Measurements from ENCODE around the gene RPS13. TPM values are rescaled to one million over a fixed set of nuclear protein-coding genes. Genes with fewer than 3 reads are reported as not detected.
"Not testable (repeated sequence)": the region's sequence is repeated elsewhere in the genome, so short reads cannot be mapped to it uniquely, and the experiment has no call there.

Gene RPS13
- 1,617 and 1,778 TPM in 2 replicates for total RNA-seq

DNA sequence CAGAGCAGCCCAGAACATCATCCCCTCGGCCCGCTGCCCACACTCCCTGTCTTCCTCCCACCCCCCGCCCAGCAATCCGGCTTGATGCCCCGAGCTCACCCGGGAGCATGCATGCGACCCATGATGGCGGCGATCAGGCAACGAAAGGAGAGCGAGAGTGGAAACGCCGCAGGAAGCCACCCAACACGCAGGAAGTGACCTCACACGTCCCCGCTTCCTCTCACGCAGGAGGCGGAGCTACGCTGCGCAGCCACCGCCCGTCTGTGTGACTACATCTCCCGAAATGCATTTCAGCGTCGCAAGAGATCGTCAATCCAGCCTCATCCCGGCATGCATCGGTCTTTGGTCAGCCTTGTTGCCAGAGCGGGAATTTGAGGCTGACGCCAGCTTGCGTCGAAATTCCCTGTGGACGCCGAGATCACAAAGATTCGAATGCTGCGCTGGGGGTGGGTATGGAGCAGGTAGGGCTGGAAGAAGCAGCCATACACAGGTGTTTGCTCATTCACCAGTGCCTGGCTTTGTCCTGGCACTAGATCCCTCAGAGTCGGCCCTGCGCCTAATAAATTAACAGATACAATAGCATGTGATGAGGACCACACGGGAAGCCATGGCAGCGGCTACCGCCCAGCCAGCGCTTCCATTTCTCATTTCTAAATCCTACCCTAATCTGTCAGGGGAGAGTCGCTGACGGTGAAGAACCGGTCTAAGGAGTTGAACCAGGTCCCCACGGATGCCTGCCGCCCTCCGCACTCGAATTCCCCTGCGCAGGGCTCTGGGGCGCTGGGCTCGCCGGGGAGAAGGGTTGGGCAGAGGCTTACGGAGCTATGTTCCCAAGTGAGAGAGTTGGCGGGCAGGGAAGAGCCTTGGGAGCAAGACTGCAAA is at the start of gene RPS13:
Gene RPS13, minus strand, starts transcription at position 148 of the 882 bp plus-strand sequence. Its CDS starts 26 bp downstream, at position 122.
- Mint-ChIP-seq H3K27me3 (no peaks in the 10 kb centered on the region), H3K4me3 (peak within 1 kb of the TSS; percentile 99), H3K4me1 (peaks cover 38% of the 10 kb centered on the region), H3K9me3 (no peaks in the 10 kb centered on the region), H3K36me3 (ENCODE audit: low read depth) (peaks cover 54% of the 10 kb centered on the region), H3K27ac (peak within 1 kb of the TSS; percentile 96)
- POLR2A ChIA-PET: interaction anchor here (0.6 to 3.4 kb wide), 20 partner anchors 13 to 1431 kb away, joined by 3 to 75 read pairs (median 5); partner anchors contain the start of genes C11orf58, NUCB2 and PIK3C2A
- ATAC-seq (ENCODE audit: low read depth): peak; percentile 94
- peak; percentile 86 for DNase-seq
- CTCF ChIA-PET: interaction anchor here (0.6 kb wide), 1 partner anchor 197 kb away, joined by 3 read pairs; no protein-coding TSS in a partner anchor
- intact Hi-C loops (cut with micrococcal nuclease): loop anchor here (1.0 to 10.0 kb wide), 10 partner anchors 131 to 1027 kb away; partner anchors contain the start of genes C11orf58, KCNJ11, NCR3LG1 and NUCB2
- TF ChIP-seq CTCF (IDR thresholded peaks at IDR 0.05): no peak

DNA sequence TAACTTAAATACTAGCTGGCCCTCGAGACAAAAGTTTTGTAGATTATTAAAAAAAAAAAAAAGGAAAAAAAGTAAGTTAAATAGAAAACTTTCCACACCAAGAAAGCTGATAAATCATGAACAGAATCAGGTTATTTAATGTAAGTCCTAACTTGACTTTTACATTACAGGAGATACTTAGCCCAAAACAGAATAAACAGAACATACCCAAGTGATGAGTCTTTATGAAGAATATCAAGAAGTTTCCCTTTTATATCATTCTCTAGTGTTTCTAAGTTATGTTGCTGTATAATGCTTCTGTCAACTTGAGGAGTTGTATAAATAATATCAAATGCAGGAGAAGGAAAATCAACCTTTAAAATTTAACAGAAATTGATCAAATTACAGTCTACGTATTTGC is 44.5 kb upstream of the RPS13 start:
- POLR2A ChIA-PET: no interaction called here
- Mint-ChIP-seq H3K4me1 (no peaks in the 10 kb centered on the region), H3K9me3 (no peaks in the 10 kb centered on the region), H3K27me3 (no peaks in the 10 kb centered on the region), H3K27ac (no peak overlapping the region), H3K36me3 (ENCODE audit: low read depth) (peaks cover 45% of the 10 kb centered on the region), H3K4me3 (no peak overlapping the region)
- intact Hi-C loops (cut with micrococcal nuclease): no loop called here
- no peak for TF ChIP-seq CTCF (IDR thresholded peaks at IDR 0.05)
- CTCF ChIA-PET: no interaction called here
- no peak for ATAC-seq (ENCODE audit: low read depth)
- no peak for DNase-seq

- no peak for TF ChIP-seq CTCF (IDR thresholded peaks at IDR 0.05)
- no peak for ATAC-seq (ENCODE audit: low read depth)
- ChIA-PET POLR2A (no interaction called here), CTCF (no interaction called here)
- no peak for DNase-seq
- Mint-ChIP-seq H3K4me3 (no peak overlapping the region), H3K36me3 (ENCODE audit: low read depth) (peaks cover 54% of the 10 kb centered on the region), H3K9me3 (no peaks in the 10 kb centered on the region), H3K27ac (no peak overlapping the region), H3K4me1 (no peaks in the 10 kb centered on the region), H3K27me3 (no peaks in the 10 kb centered on the region)
- intact Hi-C loops (cut with micrococcal nuclease): no loop called here
These were observed 39.8 kb upstream of the RPS13 start for GRCh38 chr11:17117262-17117661.

- no peak for DNase-seq
- no peak for TF ChIP-seq CTCF (IDR thresholded peaks at IDR 0.05)
- H3K27ac Mint-ChIP-seq: no peak overlapping the region
- no peak overlapping the region for H3K4me3 Mint-ChIP-seq
- intact Hi-C loops (cut with micrococcal nuclease): no loop called here
- H3K27me3 Mint-ChIP-seq: no peaks in the 10 kb centered on the region
- H3K9me3 Mint-ChIP-seq: no peaks in the 10 kb centered on the region
- ATAC-seq (ENCODE audit: low read depth): no peak
- peaks cover 55% of the 10 kb centered on the region for H3K36me3 Mint-ChIP-seq (ENCODE audit: low read depth)
- ChIA-PET CTCF (no interaction called here), POLR2A (no interaction called here)
- no peaks in the 10 kb centered on the region for H3K4me1 Mint-ChIP-seq
These were observed 38.6 kb upstream of the RPS13 start for GRCh38 chr11:17116117-17116516.

DNA sequence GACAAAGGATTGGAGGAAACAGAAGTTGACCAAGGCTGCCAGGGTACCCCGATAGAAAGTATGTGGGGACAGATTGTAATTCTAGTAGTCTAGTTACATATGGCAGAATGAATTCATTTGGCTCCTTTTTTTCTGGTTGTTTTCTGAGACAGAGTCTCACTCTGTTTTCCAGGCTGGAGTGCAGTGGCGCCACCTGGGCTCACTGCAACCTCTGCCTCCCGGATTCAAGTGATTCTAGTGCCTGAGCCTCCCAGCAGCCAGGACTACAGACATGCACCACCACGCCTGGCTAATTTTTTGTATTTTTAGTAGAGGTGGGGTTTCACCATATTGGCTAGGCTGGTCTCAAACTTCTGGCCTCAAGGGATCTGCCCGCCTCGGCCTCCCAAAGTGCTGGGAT is 30.3 kb upstream of the RPS13 start:
- H3K4me1 Mint-ChIP-seq; POLR2A ChIA-PET; ATAC-seq (ENCODE audit: low read depth); DNase-seq; H3K4me3 Mint-ChIP-seq; CTCF ChIA-PET; H3K9me3 Mint-ChIP-seq; H3K27me3 Mint-ChIP-seq; H3K27ac Mint-ChIP-seq; intact Hi-C loops (cut with micrococcal nuclease): not testable (repeated sequence)
- H3K36me3 Mint-ChIP-seq (ENCODE audit: low read depth): peaks cover 65% of the 10 kb centered on the region

DNA sequence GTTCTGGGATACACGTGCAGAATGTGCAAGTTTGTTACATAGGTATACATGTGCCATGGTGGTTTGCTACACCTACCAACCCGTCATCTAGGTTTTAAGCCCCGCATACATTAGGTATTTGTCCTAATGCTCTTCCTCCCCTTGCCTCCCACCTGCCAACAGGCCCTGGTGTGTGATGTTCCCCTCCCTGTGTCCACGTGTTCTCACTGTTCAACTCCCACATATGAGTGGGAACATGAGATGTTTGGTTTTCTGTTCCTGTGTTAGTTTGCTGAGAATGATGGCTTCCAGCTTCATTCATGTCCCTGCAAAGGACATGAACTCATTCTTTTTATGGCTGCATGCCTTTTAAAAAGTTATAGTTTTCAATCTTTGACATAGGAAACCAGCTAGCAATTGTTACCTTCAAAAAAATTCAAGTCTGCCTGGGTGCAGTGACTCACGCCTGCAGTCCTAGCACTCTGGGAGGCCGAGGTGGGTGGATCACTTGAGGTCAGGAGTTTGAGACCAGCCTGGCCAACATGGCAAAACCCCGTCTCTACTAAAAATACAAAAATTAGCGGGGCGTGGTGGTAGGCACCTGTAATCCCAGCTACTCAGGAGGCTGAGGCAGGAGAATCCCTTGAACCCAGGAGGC is 28.1 kb upstream of the RPS13 start:
- H3K4me1 Mint-ChIP-seq; intact Hi-C loops (cut with micrococcal nuclease); H3K9me3 Mint-ChIP-seq; H3K27me3 Mint-ChIP-seq; DNase-seq; H3K4me3 Mint-ChIP-seq; H3K27ac Mint-ChIP-seq; ATAC-seq (ENCODE audit: low read depth); POLR2A ChIA-PET; CTCF ChIA-PET: not testable (repeated sequence)
- peaks cover 71% of the 10 kb centered on the region for H3K36me3 Mint-ChIP-seq (ENCODE audit: low read depth)

Measured in activated B cell treated with CpG ODN at 0.5 μM for 24 hours (primary cell).